Stimulated activated CD4-positive, alpha-beta T cell treated with anti-CD3 and anti-CD28 coated beads, Interleukin-12 subunit alpha, Interleukin-12 subunit beta, amount 100 ng/mL, for 4 hours (primary cell): Measurements from ENCODE around the gene BTG1.

Source experiments
- DNase-seq: peaks from one replicate; pipeline ENCODE4 v3.0.0-alpha.2; 2020

The BTG1 gene, protein sequence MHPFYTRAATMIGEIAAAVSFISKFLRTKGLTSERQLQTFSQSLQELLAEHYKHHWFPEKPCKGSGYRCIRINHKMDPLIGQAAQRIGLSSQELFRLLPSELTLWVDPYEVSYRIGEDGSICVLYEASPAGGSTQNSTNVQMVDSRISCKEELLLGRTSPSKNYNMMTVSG

DNA sequence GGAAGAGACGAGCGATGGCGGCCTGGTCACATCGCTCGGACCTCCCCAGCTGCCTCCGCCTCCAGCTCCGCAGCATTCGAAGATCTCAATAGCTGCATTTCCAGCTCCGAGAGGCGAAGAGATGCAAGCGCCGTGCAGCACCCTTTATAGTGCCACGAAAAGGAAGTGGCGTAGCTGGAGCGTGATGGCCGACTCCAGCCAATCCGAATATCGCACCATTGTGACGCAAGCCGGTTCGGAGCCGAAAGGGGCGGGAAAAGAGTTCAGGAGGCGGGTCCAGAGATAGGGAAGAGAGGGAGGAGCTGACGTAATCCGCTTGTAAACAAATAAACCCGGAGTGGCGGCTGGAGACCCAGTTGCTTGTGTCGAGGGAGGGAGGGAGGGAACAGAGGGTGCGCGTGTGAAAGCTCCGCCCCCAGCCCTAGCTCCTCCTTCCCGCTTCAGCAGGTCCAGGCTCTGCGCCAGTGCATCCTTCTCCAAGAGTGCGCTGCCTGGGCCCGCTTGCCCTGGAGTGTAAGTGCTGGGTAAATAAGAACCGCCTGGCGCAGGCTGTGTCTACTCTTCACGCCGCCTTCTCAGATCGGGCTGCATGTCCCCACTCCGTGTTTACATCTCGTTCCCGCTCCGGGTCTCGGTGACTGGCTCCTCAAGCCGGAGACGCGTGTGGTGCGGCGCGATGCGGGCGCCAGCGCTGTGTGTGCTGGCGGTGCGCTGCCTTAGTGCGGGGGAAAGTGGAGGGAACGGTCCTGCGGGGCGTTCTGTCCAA, at the start of gene BTG1:
BTG1 (minus strand) TSS at position 116 of the 766 bp plus-strand sequence. CDS start 311 bp downstream, outside the sequence.
- DNase-seq, result peak; percentile 94

DNA sequence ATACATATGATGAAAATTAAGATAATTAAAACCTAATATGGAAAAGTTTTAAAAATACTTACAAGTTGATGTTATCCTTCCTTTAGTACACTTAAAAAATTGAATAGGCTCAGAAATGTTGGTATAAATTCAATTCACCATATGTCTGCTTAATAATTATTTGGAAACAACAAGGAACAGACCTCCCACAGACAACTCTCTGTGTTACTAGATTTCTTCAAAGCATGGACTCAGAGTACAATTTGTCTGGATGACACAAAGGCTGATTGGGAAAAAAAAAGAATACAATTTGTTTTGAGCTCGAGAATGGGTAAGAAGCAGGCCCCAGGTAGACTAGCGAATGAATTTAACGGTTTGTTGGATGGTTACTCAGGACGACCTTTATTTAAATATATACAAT, 48.9 kb upstream of the BTG1 start:
- no peak for DNase-seq

DNA sequence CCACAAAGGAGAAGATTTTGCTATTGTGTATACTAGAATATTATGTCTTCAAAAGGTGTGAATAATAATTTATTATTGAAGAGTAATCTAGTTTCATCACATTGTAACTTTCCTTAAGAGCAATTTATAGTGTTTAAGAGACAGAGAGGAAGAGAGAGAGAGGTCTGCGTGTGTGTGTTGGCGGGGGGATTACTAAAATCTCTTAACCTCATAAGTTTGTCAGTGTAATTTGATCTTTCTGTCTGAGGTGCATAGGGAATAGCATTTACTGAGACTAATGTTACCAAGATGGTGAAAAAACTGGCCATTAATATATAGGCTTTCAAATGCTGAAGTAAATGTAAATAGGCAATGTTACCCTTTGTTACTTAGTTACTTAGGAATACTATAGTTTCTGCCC, 48.2 kb upstream of the BTG1 start:
- no peak for DNase-seq

DNA sequence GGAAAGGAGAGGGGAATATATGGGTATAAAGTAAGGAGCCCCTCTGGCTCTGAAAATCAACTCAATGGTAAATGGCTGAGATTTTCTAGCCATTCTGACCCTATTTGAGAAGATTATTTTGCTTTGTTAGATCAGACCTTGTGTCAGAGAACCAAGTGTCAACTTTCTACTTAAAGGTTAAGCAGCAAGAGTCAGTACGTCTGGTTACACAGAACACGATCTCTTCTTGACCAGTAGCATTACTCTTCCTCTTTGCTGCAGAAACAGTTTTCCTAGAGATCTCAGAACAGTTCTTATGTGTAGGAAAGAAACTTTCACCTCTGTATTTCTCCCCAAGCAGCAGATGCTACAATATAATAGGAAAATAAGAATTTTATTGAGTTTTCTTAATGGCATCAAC, 47.4 kb upstream of the BTG1 start:
- no peak for DNase-seq

DNA sequence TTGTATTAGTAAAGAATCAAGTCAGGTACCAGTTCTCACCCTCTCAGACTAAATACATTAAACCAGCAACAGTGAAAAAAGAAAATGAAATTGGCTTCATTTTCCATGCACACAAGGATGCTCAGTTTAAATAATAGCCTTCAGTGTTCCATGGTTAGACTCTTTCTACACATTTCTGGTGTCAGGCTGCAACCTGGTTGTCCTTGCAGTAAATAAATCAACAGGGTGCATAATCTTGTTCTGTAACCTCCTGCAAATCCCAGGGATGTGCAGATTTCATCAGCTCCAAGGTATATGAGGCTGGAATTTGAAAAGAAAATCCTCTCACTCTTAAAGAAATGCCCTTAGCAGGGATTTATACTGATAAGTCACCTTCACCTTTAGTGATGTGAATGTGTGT, 46.7 kb upstream of the BTG1 start:
- DNase-seq, result no peak

DNA sequence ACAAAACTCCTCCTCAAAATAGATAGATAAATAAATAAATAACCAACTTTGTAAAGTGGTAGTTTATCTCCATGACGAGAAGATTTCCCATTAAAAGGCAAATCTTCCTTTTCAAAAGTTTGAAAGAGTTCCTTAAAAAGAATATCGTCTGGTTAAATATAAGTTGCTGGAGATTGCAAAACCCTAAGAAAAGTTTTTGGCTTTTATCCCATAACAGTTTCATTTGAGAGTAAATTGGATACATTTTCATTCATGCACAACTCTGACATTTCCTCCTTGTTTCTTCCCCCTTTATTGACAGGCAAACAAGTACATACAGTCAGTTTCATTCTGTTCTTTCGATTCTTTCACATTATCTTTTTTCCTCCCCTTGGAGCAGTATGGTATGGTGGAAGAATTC, 45.4 kb upstream of the BTG1 start:
- no peak for DNase-seq

DNA sequence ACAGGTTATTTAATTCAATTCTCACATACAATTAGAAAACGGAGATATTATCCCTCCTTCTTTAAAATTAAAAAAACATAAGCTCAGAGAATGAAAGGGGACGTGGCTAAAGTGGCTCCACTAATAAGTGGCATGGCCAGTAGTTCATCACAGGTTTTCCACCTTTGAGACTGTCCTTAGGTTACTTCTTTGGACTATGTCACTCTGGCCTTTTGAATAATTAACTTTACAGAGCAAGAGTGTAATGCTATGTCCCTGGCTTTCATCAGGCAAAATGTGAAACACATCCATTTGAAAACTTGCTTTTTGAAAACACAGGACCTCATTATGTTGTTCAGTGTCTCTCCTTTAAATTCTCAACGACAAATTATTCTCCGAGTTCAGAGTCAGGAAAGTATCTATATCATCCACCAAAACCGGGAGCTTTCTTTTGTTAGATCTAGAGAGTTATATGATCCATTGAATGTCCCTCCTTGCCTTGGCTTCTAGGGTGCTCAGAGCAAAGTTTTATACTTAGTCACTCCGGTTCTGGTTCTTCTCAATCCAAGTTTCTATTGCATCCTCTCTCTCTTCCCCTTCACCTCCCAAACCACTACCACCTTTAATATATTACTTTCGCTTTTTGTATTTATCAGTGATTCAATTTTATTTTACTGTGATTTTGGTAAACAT, 43.0 kb upstream of the BTG1 start:
- DNase-seq, result no peak

DNA sequence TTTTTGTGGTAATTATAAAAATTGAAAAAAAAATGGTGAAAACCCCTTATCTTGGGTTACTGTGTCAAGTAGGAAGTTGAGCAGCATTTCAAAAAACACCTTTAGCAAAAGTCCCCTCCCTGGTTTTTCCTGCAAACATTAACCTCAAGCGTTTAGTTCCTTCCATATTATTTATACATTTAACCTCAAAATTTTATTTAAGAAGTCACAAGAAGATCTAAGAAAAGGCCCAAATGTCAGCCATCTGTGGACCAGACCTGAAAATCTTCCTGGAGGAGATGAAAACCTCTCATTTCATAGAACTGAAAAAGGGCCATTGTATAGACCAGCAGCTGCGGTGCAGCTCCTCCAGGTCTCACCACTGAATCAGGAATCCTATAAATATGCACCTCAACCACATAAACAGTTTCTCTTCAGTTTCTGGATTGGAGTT, 40.4 kb upstream of the BTG1 start:
- no peak for DNase-seq

DNA sequence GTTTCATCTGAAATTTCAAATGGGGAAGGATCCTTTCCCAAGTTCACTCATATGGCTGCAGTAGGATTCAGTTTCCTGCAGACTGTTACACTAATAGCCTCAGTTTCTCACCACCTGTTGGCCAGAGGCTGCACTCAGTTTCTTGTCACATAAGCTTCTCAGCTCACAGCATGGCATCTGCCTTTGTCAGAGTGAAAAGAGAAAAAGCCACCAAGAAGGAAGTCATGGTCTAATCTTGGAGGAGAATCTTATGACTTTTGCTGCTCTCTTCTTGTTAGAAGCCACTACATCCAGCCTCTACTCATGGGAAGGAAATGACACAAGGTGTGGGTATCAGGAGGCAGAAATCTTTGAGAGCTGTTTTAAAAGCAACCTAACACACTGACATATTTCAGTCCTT, 39.4 kb upstream of the BTG1 start:
- no peak for DNase-seq

DNA sequence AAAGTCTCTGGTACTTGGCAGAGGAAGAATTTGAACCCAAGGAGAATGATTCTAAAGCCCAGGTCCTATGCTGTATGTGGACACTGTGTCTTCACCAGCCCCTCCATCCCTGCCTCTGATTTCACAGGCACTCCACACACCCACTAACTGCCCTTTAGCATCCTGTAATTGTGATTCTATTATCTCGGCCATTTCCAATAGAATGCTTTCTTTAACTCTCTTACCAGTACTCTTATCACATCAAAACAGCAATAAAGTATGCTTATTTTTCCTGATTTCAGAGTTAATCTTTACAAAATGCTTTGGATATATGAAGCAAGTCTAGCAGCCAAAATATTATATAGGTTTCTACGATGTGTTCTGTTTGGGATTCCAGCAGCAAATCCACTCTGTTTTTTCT, 37.9 kb upstream of the BTG1 start:
- DNase-seq, result no peak

DNA sequence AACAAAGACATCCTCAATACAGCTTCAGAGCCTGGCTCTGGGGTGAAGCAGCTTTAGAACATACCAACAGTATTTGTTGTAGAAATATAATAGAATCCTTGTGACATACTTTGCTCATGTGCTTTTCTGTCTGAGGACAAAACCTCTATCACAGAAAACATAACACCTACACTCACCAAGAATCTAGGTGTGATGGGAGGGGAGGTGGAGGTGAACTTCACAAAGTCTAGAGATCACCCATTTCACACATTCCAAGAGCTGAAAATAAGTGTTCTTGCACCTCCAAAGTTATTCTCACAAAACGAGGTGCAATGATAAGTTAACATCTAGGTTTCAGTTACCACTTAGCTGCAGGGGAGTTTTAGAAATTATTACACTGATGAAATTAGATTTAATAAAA, 32.7 kb upstream of the BTG1 start:
- no peak for DNase-seq

DNA sequence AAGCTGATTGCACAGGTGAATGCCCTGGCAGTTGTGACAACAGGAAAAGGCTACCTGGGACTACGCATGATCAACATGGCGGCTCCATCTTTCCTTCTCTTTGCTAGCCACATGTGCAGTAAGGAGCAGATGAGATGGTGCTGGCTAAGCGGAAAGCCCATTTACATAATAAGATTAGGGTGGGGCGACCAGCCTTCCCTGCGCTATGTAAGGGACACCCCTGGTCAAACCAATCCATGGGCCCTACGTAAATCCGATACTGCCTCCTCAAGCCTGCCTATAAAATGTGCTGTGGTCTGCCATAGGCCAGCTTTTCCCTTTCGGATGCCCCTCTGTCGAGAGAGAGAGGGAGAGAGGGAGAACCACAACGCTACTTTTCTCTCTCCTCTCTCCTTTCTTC, 31.0 kb upstream of the BTG1 start:
- no peak for DNase-seq

DNA sequence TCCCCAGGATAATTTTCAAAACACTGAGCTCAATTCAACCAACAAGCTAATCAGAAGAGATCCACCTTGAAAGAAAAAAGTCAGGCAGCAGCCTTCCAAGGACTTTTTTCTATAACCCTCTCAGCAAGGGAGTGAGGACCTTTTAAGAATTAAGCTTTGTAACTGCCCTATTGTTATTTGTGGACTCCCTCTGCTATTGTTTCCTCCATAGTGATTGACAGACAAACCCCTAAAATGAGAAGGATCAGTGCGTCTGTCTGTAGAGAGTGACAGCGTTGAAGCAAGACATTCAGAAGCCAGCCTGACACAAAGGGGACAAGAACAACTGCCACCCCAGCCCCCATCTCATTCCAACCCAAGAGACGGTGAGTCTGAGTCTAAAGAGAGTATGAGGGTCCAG, 30.3 kb upstream of the BTG1 start:
- no peak for DNase-seq

DNA sequence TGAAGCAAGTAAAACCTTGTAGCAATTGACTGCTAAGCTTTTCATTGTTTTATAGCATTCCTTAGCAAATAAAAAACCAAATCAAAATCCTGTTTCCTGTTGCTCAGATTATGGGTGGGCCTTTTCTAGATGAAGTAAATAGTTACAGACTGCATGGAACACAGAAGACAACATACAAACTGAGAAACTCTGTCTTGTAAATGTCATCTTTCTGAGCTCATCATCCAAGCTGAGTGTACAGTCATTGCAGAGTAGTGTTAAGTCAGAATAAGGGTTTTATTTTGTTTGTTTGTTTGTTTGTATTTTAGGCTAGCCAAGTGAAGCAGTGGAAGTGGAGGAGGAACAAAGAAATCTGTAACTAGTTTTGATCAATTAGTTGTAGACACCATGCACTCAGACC, 24.4 kb upstream of the BTG1 start:
- no peak for DNase-seq

DNA sequence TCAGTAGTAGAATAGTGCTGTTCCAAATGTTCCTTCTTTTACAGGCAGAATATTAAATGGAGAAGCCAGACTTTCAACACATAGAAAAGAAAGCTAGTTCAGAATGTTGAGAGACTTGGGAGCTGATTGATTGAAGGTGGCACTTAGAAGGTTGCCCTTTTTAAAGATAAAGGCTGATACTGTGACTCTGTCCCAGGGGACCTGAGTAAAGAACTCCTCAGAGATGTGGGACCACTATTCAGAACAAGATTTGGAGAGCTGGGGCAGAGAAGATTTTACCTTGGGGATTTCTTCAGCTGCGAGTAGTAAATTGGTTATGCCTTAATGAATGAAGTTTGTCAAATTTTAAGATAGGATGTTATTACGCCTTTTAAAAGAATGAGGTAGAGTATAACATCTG, 21.4 kb upstream of the BTG1 start:
- no peak for DNase-seq

DNA sequence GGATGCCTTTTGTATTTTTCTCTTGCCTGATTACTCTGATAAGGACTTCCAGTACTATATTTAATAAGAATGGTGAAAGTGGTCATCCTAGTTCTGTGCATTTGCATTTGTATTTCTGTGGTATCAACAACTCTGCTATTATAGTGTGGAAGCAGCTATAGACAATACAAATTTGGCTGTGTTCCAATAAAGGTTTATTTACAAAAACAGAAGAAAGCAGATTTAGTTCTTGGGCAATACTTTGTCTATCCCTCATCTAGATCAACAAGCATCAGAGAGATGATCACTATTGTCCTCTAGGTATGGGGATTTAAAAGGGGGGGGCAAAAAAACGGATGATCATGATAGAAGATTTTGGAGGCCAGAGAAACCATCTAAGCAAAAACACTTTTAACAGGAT, 19.1 kb upstream of the BTG1 start:
- DNase-seq, result no peak

DNA sequence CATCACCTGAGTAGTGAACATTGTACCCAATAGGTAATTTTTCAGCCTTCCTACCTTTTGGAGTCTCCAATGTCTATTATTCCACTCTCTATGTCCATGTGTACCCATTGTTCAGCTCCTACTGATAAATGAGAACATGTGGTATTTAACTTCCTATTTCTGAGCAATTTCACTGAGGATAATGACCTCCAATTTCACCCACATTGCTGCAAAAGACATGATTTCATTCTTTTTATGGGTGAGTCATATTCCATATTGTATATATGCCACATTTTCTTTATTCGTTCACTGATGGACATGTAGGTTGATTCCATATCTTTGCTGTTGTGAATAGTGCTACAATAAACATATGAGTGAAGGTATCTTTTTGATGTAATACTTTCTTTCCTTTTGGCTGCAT, 16.4 kb upstream of the BTG1 start:
- no peak for DNase-seq

DNA sequence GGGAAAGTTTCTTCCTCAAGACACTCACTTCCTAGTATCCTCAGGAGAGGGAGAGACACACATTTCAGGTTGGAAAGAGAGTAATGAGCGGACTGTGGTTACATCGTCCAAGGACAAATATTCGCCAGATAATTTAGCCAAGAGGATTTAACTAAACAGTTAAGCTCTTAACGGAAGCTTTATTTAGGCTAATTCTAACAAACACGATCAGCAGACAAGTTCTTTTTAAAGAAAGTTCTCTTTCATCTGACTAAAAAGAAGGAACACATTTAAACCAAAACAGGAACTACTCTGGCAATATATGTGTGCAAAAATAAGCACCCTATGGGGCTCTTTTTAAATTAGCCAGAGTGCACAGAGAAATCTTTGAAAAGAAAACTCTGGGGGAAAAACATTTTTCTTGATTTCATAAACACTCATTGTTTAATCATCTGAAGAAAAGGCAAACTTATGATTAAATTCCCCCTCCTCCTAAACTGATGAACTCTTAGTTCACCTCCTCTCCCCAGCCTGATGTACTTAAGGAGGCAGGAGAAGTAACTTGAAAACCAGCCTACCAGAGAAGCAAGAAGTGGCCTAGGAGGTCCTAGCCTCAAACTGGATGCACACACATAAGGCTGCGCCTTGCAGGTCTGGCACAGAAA, 13.3 kb upstream of the BTG1 start:
- no peak for DNase-seq

DNA sequence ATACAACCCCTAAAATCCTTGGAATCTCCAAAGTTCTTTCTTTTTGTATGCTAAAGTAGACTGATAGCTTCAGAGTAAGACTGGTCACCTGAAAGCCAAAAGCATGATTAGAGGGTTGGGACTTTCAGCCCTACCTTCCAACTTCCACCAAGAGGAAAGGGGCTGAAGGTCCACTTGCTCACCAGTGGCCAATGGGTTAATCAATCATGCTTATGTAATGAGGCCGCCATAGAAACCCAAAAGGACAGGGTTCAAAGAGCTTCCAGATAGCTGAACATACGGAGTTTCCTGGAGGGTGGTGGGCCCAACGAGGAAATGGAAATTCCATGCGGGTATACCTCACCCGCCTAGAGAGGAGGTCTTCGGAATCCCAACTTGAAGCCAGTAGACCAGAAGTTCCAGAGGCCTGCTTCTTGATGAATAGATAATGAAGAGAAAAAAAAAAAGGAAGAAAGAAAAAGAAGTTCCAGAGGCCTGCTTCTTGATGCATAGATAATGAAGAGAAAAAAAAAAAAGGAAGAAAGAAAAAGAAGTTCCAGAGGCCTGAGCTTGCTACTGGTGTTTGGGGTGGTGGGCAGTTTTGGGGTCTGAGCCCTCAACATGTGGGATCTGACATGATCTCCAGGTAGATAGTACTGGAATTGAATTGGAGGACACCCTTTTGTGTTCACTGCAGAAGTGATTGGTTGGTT, 11.2 kb upstream of the BTG1 start:
- no peak for DNase-seq

DNA sequence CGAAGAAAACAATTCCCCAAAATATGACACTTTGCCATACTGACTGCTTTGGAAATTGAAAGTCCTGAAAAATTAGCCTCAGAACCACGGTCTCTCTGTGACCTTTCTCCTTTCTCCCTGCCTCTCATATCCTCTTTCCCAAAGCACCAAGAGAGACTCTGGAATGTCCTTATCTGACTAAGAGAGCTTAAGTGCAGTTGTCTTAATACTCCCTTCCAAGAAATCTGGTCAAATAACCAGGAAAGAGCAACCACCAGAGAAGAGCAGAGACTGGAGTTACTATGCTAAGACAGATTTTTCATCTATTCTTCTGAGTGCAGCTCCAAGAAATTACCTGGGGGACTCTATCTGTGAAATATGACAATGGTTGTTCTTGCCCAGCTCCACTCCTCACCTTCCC, 10.5 kb upstream of the BTG1 start:
- DNase-seq, result no peak

DNA sequence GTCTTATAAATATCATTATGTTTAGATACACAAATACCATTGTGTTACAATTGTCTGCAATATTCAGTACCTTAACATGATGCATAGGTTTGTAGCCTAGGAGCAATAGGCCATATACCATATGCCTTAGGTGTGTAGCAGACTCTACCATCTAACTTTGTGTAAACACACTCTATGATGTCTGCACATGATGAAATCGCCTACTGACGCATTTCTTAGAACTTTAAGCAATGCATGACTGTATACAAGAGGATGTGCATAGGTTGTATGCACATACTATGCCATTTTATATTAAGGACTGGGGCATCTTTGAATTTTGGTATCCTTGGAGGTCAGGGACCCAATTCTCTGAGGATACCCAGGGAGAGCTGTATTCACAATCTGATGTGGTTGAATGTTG, 10.1 kb upstream of the BTG1 start:
- DNase-seq, result no peak

DNA sequence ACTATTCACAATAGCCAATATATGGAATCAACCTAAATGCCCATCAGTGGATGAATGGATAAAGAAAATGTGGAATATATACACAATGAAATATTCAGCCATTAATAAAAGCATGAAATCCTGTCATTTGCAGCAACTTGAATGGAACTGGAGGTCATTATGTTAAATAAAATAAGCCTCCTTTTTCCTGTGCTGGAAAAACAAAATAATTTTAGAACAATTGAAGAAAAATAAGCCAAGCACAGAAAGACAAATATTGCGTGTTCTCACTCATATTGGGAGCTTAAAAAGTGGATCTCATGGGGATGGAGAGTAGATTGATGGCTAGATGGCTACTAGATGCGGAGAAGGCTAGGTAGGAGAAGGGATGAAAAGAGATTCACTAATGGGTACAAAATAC, 6.3 kb upstream of the BTG1 start:
- no peak for DNase-seq

DNA sequence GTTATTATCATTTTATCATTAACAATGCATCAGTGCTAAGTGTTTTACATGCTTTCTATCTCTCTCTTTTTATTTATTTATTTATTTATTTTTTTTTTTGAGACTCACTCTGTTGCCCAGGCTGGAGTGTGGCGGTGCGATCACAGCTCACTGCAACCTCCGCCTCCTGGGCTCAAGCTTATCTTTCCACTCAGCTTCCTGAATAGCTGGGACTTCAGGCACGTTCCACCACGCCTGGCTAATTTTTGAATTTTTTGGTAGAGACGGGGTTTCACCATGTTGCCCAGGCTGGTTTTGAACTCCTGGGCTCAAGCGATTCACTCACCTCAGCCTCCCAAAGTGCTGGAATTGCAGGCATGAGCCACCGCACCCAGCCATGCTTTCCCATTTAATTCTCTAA, 3.9 kb upstream of the BTG1 start:
- no peak for DNase-seq
